PC-9 (cell line): ENCODE data around the gene IGF2R.

Experiments
- EZH2 ChIP-seq: fragments of 200-600 bp; sonication (generic); IDR thresholded peaks from 2 replicates; pipeline ENCODE4 v1.8.0; 2017; ENCODE audit warnings: antibody characterized with exemption, low read depth
- TF ChIP-seq, protein P1 (sequence below): fragments of 200-600 bp; sonication (generic); conservative IDR thresholded peaks from 2 replicates; pipeline ENCODE4 v1.6.1; 2017; ENCODE audit warnings: mixed run types, antibody characterized with exemption, mild to moderate bottlenecking, moderate library complexity

DNA sequence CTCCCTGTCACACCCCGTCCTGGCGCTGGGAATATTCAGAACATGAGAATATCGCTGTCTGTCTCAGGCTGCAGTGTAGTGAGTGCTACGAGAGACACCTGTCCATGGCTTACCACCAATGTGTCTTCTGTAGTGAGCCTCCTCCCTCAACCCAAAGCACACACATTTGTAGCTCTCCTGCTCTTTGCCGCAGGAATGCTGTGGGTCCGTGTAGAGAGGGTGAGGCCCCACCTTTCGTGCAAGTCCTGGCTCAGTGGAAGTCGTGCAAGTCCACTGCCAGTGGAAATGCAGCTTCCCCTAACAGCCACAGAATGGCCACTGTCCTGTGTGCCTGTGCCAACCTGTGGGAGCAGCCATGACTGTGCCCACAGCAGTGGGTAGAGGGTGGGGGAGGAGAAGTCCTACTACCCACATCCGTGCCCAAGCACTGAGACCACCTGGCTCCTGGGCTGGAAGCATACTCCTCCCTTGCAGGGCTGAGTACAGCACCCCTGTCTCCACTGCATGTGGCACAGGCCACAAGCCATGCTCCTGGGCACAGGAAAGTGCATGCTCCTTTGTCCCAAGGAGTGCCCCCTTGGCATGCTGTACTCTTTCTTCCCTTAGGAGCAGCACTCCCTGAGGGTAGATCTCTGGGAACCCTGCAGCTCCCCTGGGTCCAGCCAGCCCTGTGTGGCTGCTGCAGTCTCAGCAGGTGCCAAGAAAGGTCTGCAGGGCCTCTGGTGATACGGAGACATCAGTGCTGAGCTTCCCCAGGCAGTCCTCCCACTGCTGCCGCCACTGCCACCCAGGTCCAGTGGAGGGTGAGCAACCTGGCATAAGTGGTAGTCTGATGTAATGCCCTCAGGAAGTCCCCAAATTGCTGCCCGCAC, 28.0 kb downstream of the IGF2R start:
- TF ChIP-seq, protein P1, sequence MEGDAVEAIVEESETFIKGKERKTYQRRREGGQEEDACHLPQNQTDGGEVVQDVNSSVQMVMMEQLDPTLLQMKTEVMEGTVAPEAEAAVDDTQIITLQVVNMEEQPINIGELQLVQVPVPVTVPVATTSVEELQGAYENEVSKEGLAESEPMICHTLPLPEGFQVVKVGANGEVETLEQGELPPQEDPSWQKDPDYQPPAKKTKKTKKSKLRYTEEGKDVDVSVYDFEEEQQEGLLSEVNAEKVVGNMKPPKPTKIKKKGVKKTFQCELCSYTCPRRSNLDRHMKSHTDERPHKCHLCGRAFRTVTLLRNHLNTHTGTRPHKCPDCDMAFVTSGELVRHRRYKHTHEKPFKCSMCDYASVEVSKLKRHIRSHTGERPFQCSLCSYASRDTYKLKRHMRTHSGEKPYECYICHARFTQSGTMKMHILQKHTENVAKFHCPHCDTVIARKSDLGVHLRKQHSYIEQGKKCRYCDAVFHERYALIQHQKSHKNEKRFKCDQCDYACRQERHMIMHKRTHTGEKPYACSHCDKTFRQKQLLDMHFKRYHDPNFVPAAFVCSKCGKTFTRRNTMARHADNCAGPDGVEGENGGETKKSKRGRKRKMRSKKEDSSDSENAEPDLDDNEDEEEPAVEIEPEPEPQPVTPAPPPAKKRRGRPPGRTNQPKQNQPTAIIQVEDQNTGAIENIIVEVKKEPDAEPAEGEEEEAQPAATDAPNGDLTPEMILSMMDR = no peak
- no peak for TF ChIP-seq EZH2
